Measurements from ENCODE around the gene CUX1.

The CUX1 gene

DNA sequence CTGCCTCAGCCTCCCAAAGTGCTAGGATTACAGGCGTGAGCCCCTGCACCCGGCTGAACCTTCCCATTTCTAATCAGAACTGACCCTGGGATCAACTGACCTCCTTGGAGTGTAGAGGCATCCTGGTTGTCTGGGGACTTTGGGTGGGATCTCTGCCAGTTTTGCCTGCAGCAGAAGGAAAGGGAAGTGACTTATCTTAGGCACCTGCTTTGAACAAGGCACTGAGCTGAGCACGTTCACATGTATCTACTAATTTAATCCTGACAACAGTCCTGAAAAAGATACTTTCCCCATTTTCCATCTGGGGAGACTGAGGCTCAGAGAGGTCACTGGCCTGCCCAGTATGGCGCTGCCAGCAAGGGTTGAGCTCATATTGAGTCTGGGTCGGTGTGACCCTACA is 153.4 kb downstream of the CUX1 start:
- Histone ChIP-seq H3K9ac (ENCODE audit: low read length) (no peak overlapping the region), H4K20me1 (ENCODE audit: insufficient read depth, low read length) (no peaks in the 10 kb centered on the region), H3K4me3 (ENCODE audit: low read length) (no peak overlapping the region), H3K36me3 (replicated peaks; ENCODE audit: insufficient read depth, low read length) (no peaks in the 10 kb centered on the region), H3K4me2 (ENCODE audit: low read depth, low read length) (no peak overlapping the region), H3K4me1 (ENCODE audit: low read length) (no peaks in the 10 kb centered on the region), H2AFZ (ENCODE audit: low read length) (no peak overlapping the region), H3K79me2 (ENCODE audit: low read length) (peaks cover 38% of the 10 kb centered on the region), H3K9me3 (replicated peaks; ENCODE audit: insufficient read depth, low read length) (no peaks in the 10 kb centered on the region), H3K27ac (ENCODE audit: low read length) (no peak overlapping the region), H3K27me3 (replicated peaks; ENCODE audit: insufficient read depth, low read length) (no peaks in the 10 kb centered on the region), H3K9me2 (replicated peaks; ENCODE audit: insufficient read depth, low read length) (no peaks in the 10 kb centered on the region), H3F3A (ENCODE audit: insufficient read depth, low read length) (no peaks in the 10 kb centered on the region)
- DNase-seq, result no peak
- TF ChIP-seq EZH2 (optimal IDR thresholded peaks at IDR 0.05; ENCODE audit: low read depth, low read length), result no peak
- TF ChIP-seq, protein P1, sequence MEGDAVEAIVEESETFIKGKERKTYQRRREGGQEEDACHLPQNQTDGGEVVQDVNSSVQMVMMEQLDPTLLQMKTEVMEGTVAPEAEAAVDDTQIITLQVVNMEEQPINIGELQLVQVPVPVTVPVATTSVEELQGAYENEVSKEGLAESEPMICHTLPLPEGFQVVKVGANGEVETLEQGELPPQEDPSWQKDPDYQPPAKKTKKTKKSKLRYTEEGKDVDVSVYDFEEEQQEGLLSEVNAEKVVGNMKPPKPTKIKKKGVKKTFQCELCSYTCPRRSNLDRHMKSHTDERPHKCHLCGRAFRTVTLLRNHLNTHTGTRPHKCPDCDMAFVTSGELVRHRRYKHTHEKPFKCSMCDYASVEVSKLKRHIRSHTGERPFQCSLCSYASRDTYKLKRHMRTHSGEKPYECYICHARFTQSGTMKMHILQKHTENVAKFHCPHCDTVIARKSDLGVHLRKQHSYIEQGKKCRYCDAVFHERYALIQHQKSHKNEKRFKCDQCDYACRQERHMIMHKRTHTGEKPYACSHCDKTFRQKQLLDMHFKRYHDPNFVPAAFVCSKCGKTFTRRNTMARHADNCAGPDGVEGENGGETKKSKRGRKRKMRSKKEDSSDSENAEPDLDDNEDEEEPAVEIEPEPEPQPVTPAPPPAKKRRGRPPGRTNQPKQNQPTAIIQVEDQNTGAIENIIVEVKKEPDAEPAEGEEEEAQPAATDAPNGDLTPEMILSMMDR (IDR thresholded peaks at IDR 0.05; ENCODE audit: low read length), result no peak
- TF ChIP-seq EZH2phosphoT487 (IDR thresholded peaks at IDR 0.05; ENCODE audit: low read length), result no peak

DNA sequence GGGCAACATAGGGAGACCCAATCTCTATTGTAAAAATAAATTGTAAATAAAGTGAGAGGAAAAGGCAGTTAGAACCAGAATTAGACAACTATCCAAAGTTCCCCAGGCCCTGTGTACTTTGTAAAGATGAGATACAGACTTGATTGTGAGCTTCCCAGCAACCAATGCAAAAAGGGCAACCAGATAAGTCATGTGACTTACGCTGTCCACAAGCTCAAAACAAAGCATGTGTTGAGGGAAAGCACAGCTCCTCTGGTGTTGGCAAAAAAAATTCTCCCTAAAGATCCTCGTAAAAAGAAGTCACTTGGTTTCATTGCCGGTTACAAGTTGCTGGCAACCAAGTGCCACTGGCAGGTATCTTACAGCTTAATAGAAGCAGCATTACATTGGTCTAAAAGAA is 154.0 kb downstream of the CUX1 start:
- DNase-seq, result no peak
- TF ChIP-seq EZH2 (optimal IDR thresholded peaks at IDR 0.05; ENCODE audit: low read depth, low read length), result no peak
- TF ChIP-seq, protein P1 (IDR thresholded peaks at IDR 0.05; ENCODE audit: low read length), result no peak
- no peak for TF ChIP-seq EZH2phosphoT487 (IDR thresholded peaks at IDR 0.05; ENCODE audit: low read length)
- Histone ChIP-seq H3K4me1 (ENCODE audit: low read length) (no peaks in the 10 kb centered on the region), H3K79me2 (ENCODE audit: low read length) (peaks cover 35% of the 10 kb centered on the region), H3K36me3 (replicated peaks; ENCODE audit: insufficient read depth, low read length) (no peaks in the 10 kb centered on the region), H3K9me2 (replicated peaks; ENCODE audit: insufficient read depth, low read length) (no peaks in the 10 kb centered on the region), H3F3A (ENCODE audit: insufficient read depth, low read length) (no peaks in the 10 kb centered on the region), H3K27me3 (replicated peaks; ENCODE audit: insufficient read depth, low read length) (no peaks in the 10 kb centered on the region), H3K9me3 (replicated peaks; ENCODE audit: insufficient read depth, low read length) (no peaks in the 10 kb centered on the region), H3K4me2 (ENCODE audit: low read depth, low read length) (no peak overlapping the region), H2AFZ (ENCODE audit: low read length) (no peak overlapping the region), H4K20me1 (ENCODE audit: insufficient read depth, low read length) (no peaks in the 10 kb centered on the region), H3K4me3 (ENCODE audit: low read length) (no peak overlapping the region), H3K27ac (ENCODE audit: low read length) (no peak overlapping the region), H3K9ac (ENCODE audit: low read length) (no peak overlapping the region)

DNA sequence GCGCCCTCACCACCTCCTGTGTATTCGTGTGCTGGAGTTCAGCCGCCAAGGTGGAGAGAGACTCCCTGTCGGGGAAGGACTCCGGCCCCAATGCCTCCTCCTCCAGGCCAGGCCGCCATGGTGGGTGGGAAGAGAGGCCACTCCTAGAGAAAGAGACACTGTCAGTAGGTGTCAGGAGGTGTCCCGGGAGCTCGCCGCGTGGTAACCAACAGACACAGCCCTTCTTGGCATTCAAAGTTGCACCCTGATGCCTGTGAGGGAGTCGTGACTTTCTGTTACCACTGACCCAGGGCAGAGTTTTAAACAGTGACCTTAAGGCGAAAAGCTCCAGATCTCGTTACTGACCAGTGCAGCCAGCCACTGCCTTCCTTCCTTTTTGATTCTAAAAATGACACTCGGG is 155.2 kb downstream of the CUX1 start:
- H3K4me1 ChIP-seq (ENCODE audit: low read length), result no peaks in the 10 kb centered on the region
- TF ChIP-seq EZH2phosphoT487 (IDR thresholded peaks at IDR 0.05; ENCODE audit: low read length), result no peak
- TF ChIP-seq, protein P1 (IDR thresholded peaks at IDR 0.05; ENCODE audit: low read length), result no peak
- no peak for TF ChIP-seq EZH2 (optimal IDR thresholded peaks at IDR 0.05; ENCODE audit: low read depth, low read length)
- H2AFZ ChIP-seq (ENCODE audit: low read length), result no peak overlapping the region
- no peak overlapping the region for H3K9ac ChIP-seq (ENCODE audit: low read length)
- no peaks in the 10 kb centered on the region for H3F3A ChIP-seq (ENCODE audit: insufficient read depth, low read length)
- DNase-seq, result no peak
- H3K36me3 ChIP-seq (replicated peaks; ENCODE audit: insufficient read depth, low read length), result no peaks in the 10 kb centered on the region
- no peak overlapping the region for H3K27ac ChIP-seq (ENCODE audit: low read length)
- H4K20me1 ChIP-seq (ENCODE audit: insufficient read depth, low read length), result no peaks in the 10 kb centered on the region
- no peak overlapping the region for H3K4me3 ChIP-seq (ENCODE audit: low read length)
- peaks cover 31% of the 10 kb centered on the region for H3K79me2 ChIP-seq (ENCODE audit: low read length)
- no peaks in the 10 kb centered on the region for H3K9me3 ChIP-seq (replicated peaks; ENCODE audit: insufficient read depth, low read length)
- no peaks in the 10 kb centered on the region for H3K9me2 ChIP-seq (replicated peaks; ENCODE audit: insufficient read depth, low read length)
- H3K4me2 ChIP-seq (ENCODE audit: low read depth, low read length), result no peak overlapping the region
- no peaks in the 10 kb centered on the region for H3K27me3 ChIP-seq (replicated peaks; ENCODE audit: insufficient read depth, low read length)

All from MM.1S (cell line).